H1 (cell line): ENCODE results near the gene CMC1. TPM values are rescaled to one million over a fixed set of nuclear protein-coding genes. Genes with fewer than 3 reads are reported as not detected.
A peak's percentile ranks its signal among the peaks of the same experiment; 100 is the strongest.

Source experiments
- CTCF ChIA-PET: fragments of 300-600 bp; sonication (Branson Sonifier 250); formaldehyde crosslinking; loops from one replicate; lab custom pipeline; 2021; ENCODE audit not compliant: partially characterized antibody; lab: Charles Lee
- POLR2A ChIA-PET: fragments of 300-600 bp; sonication (Branson Sonifier 250); formaldehyde crosslinking; loops from one replicate; lab custom pipeline; 2021; ENCODE audit warnings: inconsistent platforms; ENCODE audit not compliant: partially characterized antibody; lab: Charles Lee
- DNase-seq, 2 experiments: peaks; one replicate each; pipeline versions ENCODE4 v3.0.0 to v3.0.0-alpha.2; 2010 to 2022; ENCODE audit warnings: low spot score in 2 of 2, low read depth in 1 of 2, mixed read lengths in 1 of 2
- FAIRE-seq: peaks from 2 replicates; lab custom pipeline; 2011; peaks lifted over from hg19 to GRCh38; lab: Jason Lieb, UNC
- H2AFZ ChIP-seq: 2 replicates; pipeline ENCODE4 v1.8.1; 2012; ENCODE audit warnings: low read length, inconsistent platforms
- H2AK5ac ChIP-seq: 2 replicates; pipeline ENCODE4 v1.6.1; 2013; ENCODE audit warnings: low read depth, low read length
- H2BK120ac ChIP-seq: replicated peaks from 2 replicates; pipeline ENCODE3; 2013; ENCODE audit warnings: low read depth, low read length, inconsistent platforms
- H2BK12ac ChIP-seq: 2 replicates; pipeline ENCODE4 v1.6.1; 2013; ENCODE audit warnings: low read depth, low read length
- H2BK15ac ChIP-seq: 2 replicates; pipeline ENCODE4 v1.6.1; 2013; ENCODE audit warnings: low read length
- H2BK20ac ChIP-seq: 2 replicates; pipeline ENCODE4 v1.6.1; 2013; ENCODE audit warnings: low read length
- H2BK5ac ChIP-seq: 2 replicates; pipeline ENCODE4 v1.6.1; 2013; ENCODE audit warnings: low read depth, low read length
- H3K14ac ChIP-seq: 2 replicates; pipeline ENCODE4 v1.6.1; 2013; ENCODE audit warnings: inconsistent platforms; ENCODE audit not compliant: insufficient read length
- H3K18ac ChIP-seq: 2 replicates; pipeline ENCODE4 v1.6.1; 2013; ENCODE audit warnings: low read length; ENCODE audit errors: extremely low read depth
- H3K23ac ChIP-seq: 2 replicates; pipeline ENCODE4 v1.6.1; 2013; ENCODE audit warnings: inconsistent platforms; ENCODE audit not compliant: insufficient read length
- H3K23me2 ChIP-seq: 2 replicates; pipeline ENCODE4 v1.6.1; 2013; ENCODE audit warnings: low read depth, low read length
- H3K27ac ChIP-seq: 2 replicates; pipeline ENCODE4 v1.6.1; 2011; ENCODE audit warnings: low read depth, low read length, inconsistent platforms
- H3K27me3 ChIP-seq, 4 experiments: replicated peaks in 1 of 4; 1 replicate in 1 of 4; 2 replicates in 3 of 4; pipeline versions ENCODE4 v1.6.1 to v1.8.1; 2011 to 2013; ENCODE audit warnings: low read length in 3 of 4, mild to moderate bottlenecking in 3 of 4, inconsistent platforms in 2 of 4, mixed read lengths in 2 of 4, moderate library complexity in 1 of 4; ENCODE audit not compliant: control insufficient read depth in 3 of 4, insufficient read depth in 3 of 4; ENCODE audit errors: extremely low read depth in 1 of 4
- H3K36me3 ChIP-seq, 4 experiments: 2 replicates each; pipeline versions ENCODE4 v1.6.1 to v1.8.1; 2011 to 2013; ENCODE audit warnings: mild to moderate bottlenecking in 4 of 4, low read length in 3 of 4, moderate library complexity in 2 of 4, control low read depth in 1 of 4, inconsistent platforms in 1 of 4; ENCODE audit not compliant: insufficient read depth in 4 of 4, control insufficient read depth in 2 of 4
- H3K4ac ChIP-seq: replicated peaks from 2 replicates; pipeline ENCODE3; 2013; ENCODE audit warnings: low read length, low read depth, mixed read lengths, inconsistent platforms; ENCODE audit not compliant: insufficient read length
- H3K4me1 ChIP-seq, 4 experiments: replicated peaks in 1 of 4; 1 replicate in 1 of 4; 2 replicates in 3 of 4; pipeline versions ENCODE4 v1.6.1 to v1.8.1; 2011 to 2013; ENCODE audit warnings: low read length in 3 of 4, inconsistent platforms in 2 of 4, mixed read lengths in 1 of 4; ENCODE audit not compliant: insufficient read depth in 4 of 4, control insufficient read depth in 3 of 4
- H3K4me2 ChIP-seq, 2 experiments: 2 replicates each; pipeline versions ENCODE4 v1.6.1 to v1.8.1; 2011 to 2013; ENCODE audit warnings: low read depth in 2 of 2, low read length in 2 of 2, control low read depth in 1 of 2, inconsistent platforms in 1 of 2, mild to moderate bottlenecking in 1 of 2; ENCODE audit not compliant: insufficient read depth in 1 of 2
- H3K4me3 ChIP-seq, 4 experiments: fragments of 200-600, 300-600 bp in 1 of 4; sonication (generic), shearing (Covaris generic), sonication (Bioruptor Twin) in 1 of 4; 2 replicates each; pipeline versions ENCODE4 v1.5.1 to v1.8.1; 2011 to 2016; ENCODE audit warnings: low read length in 4 of 4, low read depth in 3 of 4, control low read depth in 2 of 4, inconsistent platforms in 2 of 4, mild to moderate bottlenecking in 2 of 4, mixed read lengths in 1 of 4, moderate library complexity in 1 of 4; ENCODE audit not compliant: insufficient read depth in 2 of 4; ENCODE audit errors: extremely low read depth in 1 of 4
- H3K56ac ChIP-seq: replicated peaks from 2 replicates; pipeline ENCODE3; 2013; ENCODE audit warnings: low read depth, mild to moderate bottlenecking, mixed read lengths, low read length, inconsistent platforms; ENCODE audit not compliant: insufficient read length
- H3K79me1 ChIP-seq: 2 replicates; pipeline ENCODE4 v1.6.1; 2013; ENCODE audit warnings: low read depth, low read length, control low read depth
- H3K79me2 ChIP-seq, 2 experiments: 2 replicates each; pipeline versions ENCODE4 v1.6.1 to v1.8.1; 2012 to 2013; ENCODE audit warnings: low read length in 2 of 2, mild to moderate bottlenecking in 2 of 2, inconsistent platforms in 1 of 2; ENCODE audit not compliant: insufficient read depth in 2 of 2, control insufficient read depth in 1 of 2
- H3K9ac ChIP-seq, 4 experiments: replicated peaks in 1 of 4; 1 replicate in 1 of 4; 2 replicates in 3 of 4; pipeline versions ENCODE4 v1.6.1 to v1.8.1; 2011 to 2013; ENCODE audit warnings: low read depth in 3 of 4, low read length in 3 of 4, control low read depth in 2 of 4, mild to moderate bottlenecking in 2 of 4, moderate library complexity in 2 of 4, inconsistent platforms in 1 of 4; ENCODE audit errors: extremely low read depth in 1 of 4
- H3K9me3 ChIP-seq, 2 experiments: 2 replicates each; pipeline versions ENCODE4 v1.6.1 to v1.8.1; 2012 to 2013; ENCODE audit warnings: mild to moderate bottlenecking in 2 of 2, moderate library complexity in 2 of 2, control low read depth in 1 of 2, inconsistent platforms in 1 of 2, low read depth in 1 of 2, low read length in 1 of 2, mixed read lengths in 1 of 2; ENCODE audit not compliant: insufficient read depth in 2 of 2
- H4K20me1 ChIP-seq, 2 experiments: replicated peaks in 1 of 2; 2 replicates each; pipeline versions ENCODE3 to v1.8.1; 2011 to 2013; ENCODE audit warnings: inconsistent platforms in 2 of 2, low read length in 2 of 2, mild to moderate bottlenecking in 1 of 2; ENCODE audit not compliant: insufficient read depth in 2 of 2, control insufficient read depth in 1 of 2
- H4K5ac ChIP-seq: 2 replicates; pipeline ENCODE4 v1.6.1; 2013; ENCODE audit warnings: low read length, low read depth, mixed read lengths, inconsistent platforms; ENCODE audit not compliant: insufficient read length
- H4K8ac ChIP-seq: 2 replicates; pipeline ENCODE4 v1.8.0; 2013; ENCODE audit warnings: mild to moderate bottlenecking, moderate library complexity, low read length, inconsistent platforms; ENCODE audit not compliant: insufficient read depth; ENCODE audit errors: extremely low read depth
- H4K91ac ChIP-seq: replicated peaks from 2 replicates; pipeline ENCODE3; 2013; ENCODE audit warnings: low read length, mixed read lengths, inconsistent platforms; ENCODE audit not compliant: insufficient read length
- ATF3 ChIP-seq: IDR thresholded peaks from 2 replicates; pipeline ENCODE4 v1.6.1; 2011; ENCODE audit warnings: low read depth, mild to moderate bottlenecking, low read length; ENCODE audit not compliant: insufficient read depth
- BACH1 ChIP-seq: IDR thresholded peaks from 2 replicates; pipeline ENCODE4 v1.6.1; 2012; ENCODE audit warnings: low read length, improper control_type of control experiment
- BRCA1 ChIP-seq: IDR thresholded peaks from 2 replicates; pipeline ENCODE4 v1.6.1; 2012; ENCODE audit warnings: low read depth, low read length, improper control_type of control experiment
- CHD1 ChIP-seq: IDR thresholded peaks from 2 replicates; pipeline ENCODE4 v1.6.1; 2012; ENCODE audit warnings: low read depth, low read length, improper control_type of control experiment
- CHD2 ChIP-seq: IDR thresholded peaks from 2 replicates; pipeline ENCODE4 v1.6.1; 2012; ENCODE audit warnings: low read length, improper control_type of control experiment
- CREB1 ChIP-seq: IDR thresholded peaks from 2 replicates; pipeline ENCODE4 v1.6.1; 2012; ENCODE audit warnings: inconsistent platforms
- FOSL1 ChIP-seq: IDR thresholded peaks from 2 replicates; pipeline ENCODE4 v1.6.1; 2011; ENCODE audit warnings: mild to moderate bottlenecking, low read depth, low read length, moderate library complexity; ENCODE audit not compliant: insufficient read depth
- HDAC6 ChIP-seq: IDR thresholded peaks from one replicate; pipeline ENCODE4 v1.7.1; 2012; ENCODE audit warnings: low read depth, mild to moderate bottlenecking, inconsistent platforms, low read length, moderate library complexity
- JUN ChIP-seq: IDR thresholded peaks from 2 replicates; pipeline ENCODE4 v1.6.1; 2011; ENCODE audit warnings: low read depth, mild to moderate bottlenecking, improper control_type of control experiment, low read length
- KDM1A ChIP-seq: fragments of 200-600, 300-600 bp; sonication (generic); IDR thresholded peaks from 2 replicates; pipeline ENCODE4 v1.7.1; 2016; ENCODE audit warnings: mild to moderate bottlenecking, low read length, borderline replicate concordance
- POLR2A ChIP-seq, 2 experiments: IDR thresholded peaks; 1 replicate in 1 of 2; 2 replicates in 1 of 2; pipeline ENCODE4 v1.6.1; 2011; ENCODE audit warnings: low read depth in 2 of 2, low read length in 2 of 2, mild to moderate bottlenecking in 2 of 2; ENCODE audit errors: control extremely low read depth in 1 of 2
- RXRA ChIP-seq: IDR thresholded peaks from 2 replicates; pipeline ENCODE4 v1.6.1; 2011; ENCODE audit warnings: low read depth, mild to moderate bottlenecking, low read length, moderate library complexity; ENCODE audit not compliant: insufficient read depth
- SUZ12 ChIP-seq: fragments of 200-600 bp; sonication (generic); IDR thresholded peaks from 2 replicates; pipeline ENCODE4 v1.6.1; 2012; ENCODE audit warnings: mild to moderate bottlenecking, inconsistent platforms, low read length, moderate library complexity, mixed read lengths
- TAF1 ChIP-seq: IDR thresholded peaks from 2 replicates; pipeline ENCODE4 v1.6.1; 2011; ENCODE audit warnings: mild to moderate bottlenecking, low read depth, low read length
- TEAD4 ChIP-seq: IDR thresholded peaks from 2 replicates; pipeline ENCODE4 v1.6.1; 2012; ENCODE audit warnings: low read depth, low read length, inconsistent platforms, mixed read lengths
- WGBS, 2 experiments: shearing (Covaris generic) in 1 of 2; methylation state at CpG; one replicate each; pipeline versions ENCODE4 v1.1.6 to v1.1.7; 2013 to 2015; ENCODE audit warnings: low lambda C conversion rate in 2 of 2, mixed read lengths in 2 of 2, inconsistent platforms in 1 of 2, low coverage in 1 of 2, missing lambda C conversion rate in 1 of 2; ENCODE audit not compliant: insufficient replicate concordance in 2 of 2, insufficient coverage in 1 of 2, insufficient read length in 1 of 2; ENCODE audit errors: extremely low coverage in 1 of 2, missing lambda C conversion rate in 1 of 2; 5-methylcytosine and 5-hydroxymethylcytosine counted together
- polyA plus RNA-seq, 7 experiments: library from polyadenylated mRNA; depleted of rRNA in 3 of 7; stranded (reverse) in 5 of 7; unstranded in 2 of 7; fragments of >200 nt in 5 of 7; fragments of 200-250 nt in 2 of 7; gene quantifications; 1 replicate in 5 of 7; 2 replicates in 1 of 7; 4 replicates in 1 of 7; pipeline versions ENCODE4 v1.2.1 to v1.2.3, GENCODE V29; 2011 to 2013; ENCODE audit warnings: missing spikeins in 2 of 7, mixed read lengths in 2 of 7
- total RNA-seq: library from RNA; stranded (reverse); fragmentation: NEBNext Ultra II Directional; extraction: Animal tissue kit (Norgen Biotek cat#: 25700); gene quantifications from 2 replicates; pipeline ENCODE4 v1.2.1, GENCODE V29; 2021

The CMC1 gene
- total and polyA plus RNA-seq, 2 of the 8 experiments (the other 6 are each of a cell fraction or from before 2014, with no cell fraction given) = 11.4 to 19.4 TPM

GRCh38 chr3:28198974-28199373 lies 42.4 kb upstream of the CMC1 start:
- H4K91ac ChIP-seq = no peak overlapping the region
- no peaks in the 10 kb centered on the region for H3K79me1 ChIP-seq
- H3K27ac ChIP-seq = no peak overlapping the region
- no peaks in the 10 kb centered on the region for H3K79me2 ChIP-seq
- H2BK5ac ChIP-seq = no peak overlapping the region
- no peak for FAIRE-seq
- H3K4ac ChIP-seq = no peak overlapping the region
- no peak for DNase-seq
- H3K36me3 ChIP-seq = no peaks in the 10 kb centered on the region; a peak in 1 of 8 replicates
- no peak overlapping the region for H2BK20ac ChIP-seq
- H3K4me2 ChIP-seq = no peak overlapping the region
- peak overlapping the region; percentile 77 for H3K56ac ChIP-seq
- H4K8ac ChIP-seq = no peak overlapping the region
- H3K4me1 ChIP-seq = no peaks in the 10 kb centered on the region
- H3K9ac ChIP-seq = no peak overlapping the region
- no peaks in the 10 kb centered on the region for H3K9me3 ChIP-seq
- no peak overlapping the region for H2BK120ac ChIP-seq
- no peaks in the 10 kb centered on the region for H3K27me3 ChIP-seq
- no peak overlapping the region for H2BK12ac ChIP-seq
- no peak overlapping the region for H4K5ac ChIP-seq
- CTCF ChIA-PET = no interaction called here
- no peaks in the 10 kb centered on the region for H4K20me1 ChIP-seq
- POLR2A ChIA-PET = no interaction called here
- no peak overlapping the region for H3K14ac ChIP-seq
- TF ChIP-seq FOSL1 (no peak), ATF3 (no peak), BRCA1 (no peak), BACH1 (no peak), SUZ12 (no peak), JUN (no peak), CHD2 (no peak), KDM1A (no peak), HDAC6 (no peak), CREB1 (no peak), TAF1 (no peak), RXRA (no peak), TEAD4 (no peak), POLR2A (IDR thresholded peaks at IDR 0.05; ENCODE audit: control extremely low read depth in 1 of 2, low read depth in 2 of 2, low read length in 2 of 2) (no peak), CHD1 (no peak)
- H3K4me3 ChIP-seq = no peak overlapping the region
- no peak overlapping the region for H2BK15ac ChIP-seq
- H2AFZ ChIP-seq = no peak overlapping the region
- H3K23ac ChIP-seq = no peak overlapping the region
- WGBS, 2 experiments = 89 to 100% methylated on average over 1 to 3 of the region's 3 CpGs
- H2AK5ac ChIP-seq = no peak overlapping the region
- H3K23me2 ChIP-seq = no peaks in the 10 kb centered on the region
- no peak overlapping the region for H3K18ac ChIP-seq
